OCI-LY7 (cell line): ENCODE results near the gene ERCC6L.

Experiments used
- CTCF ChIP-seq: fragments of 200-600 bp; sonication (generic); conservative IDR thresholded peaks from 2 replicates; pipeline ENCODE4 v1.5.1; 2014; ENCODE audit warnings: mild to moderate bottlenecking, antibody characterized with exemption, low read length, moderate library complexity, mixed read lengths
- EZH2phosphoT487 ChIP-seq: fragments of 200-600 bp; sonication (generic); IDR thresholded peaks from 2 replicates; pipeline ENCODE4 v1.6.1; 2018; ENCODE audit warnings: low read depth, borderline replicate concordance, mild to moderate bottlenecking, mixed run types, antibody characterized with exemption, low read length, moderate library complexity, mixed read lengths

- TF ChIP-seq CTCF (no peak), EZH2phosphoT487 (no peak)
These were observed 79.1 kb downstream of the ERCC6L start for GRCh38 chrX:72159769-72160168.
